Endometrium (tissue), 2 donors: Measurements from ENCODE around the gene SERPINA9.
"Not testable (repeated sequence)": the region's sequence is repeated elsewhere in the genome, so short reads cannot be mapped to it uniquely, and the experiment has no call there.

Experiments used
- FAIRE-seq: peaks from 2 replicates; lab custom pipeline; 2012; peaks lifted over from hg19 to GRCh38; lab: Jason Lieb, UNC
- donor health status: control.
- donor health status: control.

Gene SERPINA9

DNA sequence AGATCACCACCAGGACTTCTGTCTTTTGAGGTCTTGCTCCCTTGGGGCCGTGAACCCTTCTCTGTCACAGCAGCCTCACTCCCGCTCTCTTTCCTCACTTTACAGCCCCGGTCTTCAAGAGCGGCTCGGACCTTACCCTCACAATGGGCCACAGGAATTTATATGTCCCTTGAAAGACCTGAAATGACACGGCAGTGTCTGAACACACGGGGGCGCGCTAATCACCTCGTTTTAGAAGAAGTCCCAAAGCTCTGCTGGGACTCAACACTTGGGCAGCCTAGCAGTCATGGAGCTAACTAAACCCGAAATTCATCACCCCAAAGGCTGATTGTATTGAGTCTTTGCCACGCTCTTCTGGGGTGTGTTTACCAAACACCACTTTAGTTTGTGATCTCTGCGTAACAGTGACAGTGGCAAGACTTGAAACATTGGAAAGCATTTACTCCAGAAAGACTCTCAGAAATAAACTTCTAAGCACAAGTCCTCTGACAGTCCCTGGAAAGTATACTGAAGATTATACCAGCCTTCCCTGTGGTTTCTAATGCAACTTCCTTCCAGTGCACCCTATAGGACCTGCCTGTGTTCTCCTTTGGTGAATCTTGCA lies 52.4 kb downstream of the SERPINA9 start:
- no peak for FAIRE-seq

DNA sequence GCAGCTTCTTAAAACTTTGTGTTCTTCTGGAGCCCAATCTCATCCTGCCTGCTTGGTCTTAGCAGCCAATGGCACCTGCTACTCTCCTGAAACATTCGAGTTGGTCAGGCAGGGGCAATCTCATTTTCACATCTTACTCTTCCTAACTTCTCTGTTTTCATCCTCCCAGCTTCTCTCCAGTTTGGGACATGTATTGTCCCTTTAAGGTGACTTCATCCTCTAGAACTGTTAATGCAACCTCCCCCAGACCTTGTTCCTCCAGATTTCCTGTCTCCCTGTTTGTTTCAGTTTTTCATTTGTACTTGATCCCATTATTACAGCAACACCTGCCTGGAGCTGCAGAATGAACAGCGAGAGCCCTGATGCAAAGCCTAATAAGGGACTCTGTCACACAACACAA lies 54.7 kb downstream of the SERPINA9 start:
- no peak for FAIRE-seq

DNA sequence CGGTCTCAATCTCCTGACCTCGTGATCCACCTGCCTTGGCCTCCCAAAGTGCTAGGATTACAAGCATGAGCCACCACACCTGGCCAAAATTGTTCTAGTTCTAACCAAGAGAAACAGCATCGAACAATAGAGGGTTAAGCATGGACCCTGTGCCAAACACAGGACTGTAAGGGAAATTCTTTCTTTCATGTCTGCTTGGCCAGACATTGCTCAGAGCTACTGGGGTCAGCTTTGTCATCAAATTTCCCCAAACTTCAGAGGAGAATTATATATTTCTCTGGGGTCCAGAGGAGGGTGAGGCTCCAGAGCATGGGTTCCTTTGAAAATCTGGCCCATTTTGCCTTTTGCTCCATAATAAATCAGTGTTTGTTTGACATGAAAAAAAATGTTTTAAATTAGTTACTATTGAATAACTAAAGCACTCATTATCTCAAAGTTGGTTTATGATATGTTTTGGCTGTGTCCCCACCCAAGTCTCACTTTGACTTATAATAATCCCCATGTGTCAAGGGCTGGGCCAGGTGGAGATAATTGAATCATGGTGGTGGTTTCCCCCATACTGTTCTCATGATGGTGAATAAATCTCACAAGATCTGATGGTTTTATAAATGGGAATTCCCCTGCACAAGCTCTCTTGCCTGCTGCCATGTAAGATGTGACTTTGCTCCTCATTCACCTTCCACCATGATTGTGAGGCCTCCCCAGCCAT lies 58.3 kb downstream of the SERPINA9 start:
- FAIRE-seq, result not testable (repeated sequence)
